Fibroblast of lung (primary cell): Measurements from ENCODE around the gene ZNF284. TPM values are rescaled to one million over a fixed set of nuclear protein-coding genes. Genes with fewer than 3 reads are reported as not detected.

ENCODE experiments used
- DNase-seq, 2 donors: peaks; one replicate each; pipeline versions ENCODE4 v3.0.0 to v3.0.0-alpha.2; 2010; ENCODE audit warnings: low read depth in 2 of 2
- H2AFZ ChIP-seq: 2 replicates; pipeline ENCODE4 v1.5.1; 2012; ENCODE audit warnings: low read length, control low read depth, inconsistent platforms
- H3K27ac ChIP-seq: 2 replicates; pipeline ENCODE4 v1.5.1; 2011; ENCODE audit warnings: low read length, control low read depth; ENCODE audit not compliant: insufficient read depth
- H3K27me3 ChIP-seq: 2 replicates; pipeline ENCODE4 v1.5.1; 2011; ENCODE audit warnings: mild to moderate bottlenecking, low read length; ENCODE audit not compliant: control insufficient read depth, insufficient read depth
- H3K36me3 ChIP-seq: 2 replicates; pipeline ENCODE4 v1.5.1; 2011; ENCODE audit warnings: low read length; ENCODE audit not compliant: control insufficient read depth, insufficient read depth
- H3K4me1 ChIP-seq: 2 replicates; pipeline ENCODE4 v1.5.1; 2011; ENCODE audit warnings: low read length; ENCODE audit not compliant: control insufficient read depth, insufficient read depth; ENCODE audit errors: extremely low read depth
- H3K4me2 ChIP-seq: 2 replicates; pipeline ENCODE4 v1.5.1; 2011; ENCODE audit warnings: low read length, control low read depth; ENCODE audit not compliant: insufficient read depth; ENCODE audit errors: extremely low read depth
- H3K4me3 ChIP-seq, 4 experiments: fragments of 200-600 bp in 1 of 4; sonication (generic) in 1 of 4; replicated peaks in 1 of 4; 2 replicates each; pipeline ENCODE4 v1.5.1; 2011 to 2016; ENCODE audit warnings: low read length in 4 of 4, low read depth in 3 of 4, mild to moderate bottlenecking in 3 of 4, control low read depth in 2 of 4, inconsistent platforms in 1 of 4, mixed read lengths in 1 of 4; ENCODE audit not compliant: insufficient read depth in 1 of 4; ENCODE audit errors: control extremely low read depth in 1 of 4
- H3K79me2 ChIP-seq: 2 replicates; pipeline ENCODE4 v1.5.1; 2012; ENCODE audit warnings: mild to moderate bottlenecking, low read length, inconsistent platforms; ENCODE audit not compliant: control insufficient read depth, insufficient read depth
- H3K9ac ChIP-seq: 2 replicates; pipeline ENCODE4 v1.5.1; 2011; ENCODE audit warnings: mild to moderate bottlenecking, low read length, control low read depth; ENCODE audit not compliant: insufficient read depth
- H3K9me3 ChIP-seq: 2 replicates; pipeline ENCODE4 v1.5.1; 2012; ENCODE audit warnings: low read depth, low read length; ENCODE audit not compliant: control insufficient read depth, insufficient read depth
- H4K20me1 ChIP-seq: 2 replicates; pipeline ENCODE4 v1.5.1; 2011; ENCODE audit warnings: low read length; ENCODE audit not compliant: control insufficient read depth, insufficient read depth; ENCODE audit errors: extremely low read depth
- CTCF ChIP-seq, 2 donors: IDR thresholded peaks in 1 of 2; conservative IDR thresholded peaks in 1 of 2; 1 replicate in 1 of 2; 2 replicates in 1 of 2; pipeline ENCODE4 v1.5.1; 2011 to 2012; ENCODE audit warnings: low read length in 2 of 2, control low read depth in 1 of 2, inconsistent platforms in 1 of 2, low read depth in 1 of 2, mild to moderate bottlenecking in 1 of 2
- polyA plus RNA-seq, 2 donors: library from polyadenylated mRNA; depleted of rRNA in 1 of 2; stranded (reverse) in 1 of 2; unstranded in 1 of 2; fragments of >200 nt; gene quantifications; 2 replicates each; pipeline ENCODE4 v1.2.1, GENCODE V29; 2011 to 2012; ENCODE audit warnings: missing spikeins in 1 of 2
- total RNA-seq: library from RNA; depleted of rRNA; stranded (reverse); fragments of >200 nt; gene quantifications from 2 replicates; pipeline ENCODE4 v1.2.1, GENCODE V29; 2014

The ZNF284 gene
- total and polyA plus RNA-seq, 2 donors (not counting 1 experiment from before 2014, with no cell fraction given) = 2.7 to 4.0 TPM

DNA sequence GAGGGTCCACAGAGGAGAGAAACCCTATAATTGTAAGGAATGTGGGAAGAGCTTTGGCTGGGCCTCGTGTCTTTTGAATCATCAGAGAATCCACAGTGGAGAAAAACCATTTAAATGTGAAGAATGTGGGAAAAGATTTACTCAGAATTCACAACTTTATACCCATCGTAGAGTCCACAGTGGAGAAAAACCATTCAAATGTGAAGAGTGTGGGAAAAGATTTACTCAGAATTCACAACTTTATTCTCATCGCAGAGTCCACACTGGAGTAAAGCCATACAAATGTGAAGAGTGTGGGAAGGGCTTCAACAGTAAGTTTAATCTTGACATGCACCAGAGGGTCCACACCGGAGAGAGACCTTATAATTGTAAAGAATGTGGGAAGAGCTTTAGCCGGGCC is 60.0 kb downstream of the ZNF284 start:
- Histone ChIP-seq H3K27ac (no peak overlapping the region), H3K4me3 (no peak overlapping the region), H2AFZ (no peak overlapping the region), H3K9ac (no peak overlapping the region), H3K36me3 (peaks cover 4% of the 10 kb centered on the region), H3K4me2 (no peak overlapping the region), H4K20me1 (no peaks in the 10 kb centered on the region), H3K4me1 (no peaks in the 10 kb centered on the region), H3K9me3 (no peaks in the 10 kb centered on the region), H3K27me3 (no peaks in the 10 kb centered on the region), H3K79me2 (no peaks in the 10 kb centered on the region)
- TF ChIP-seq CTCF (conservative IDR thresholded peaks at IDR 0.05 in 1 of 2, IDR thresholded peaks at IDR 0.05 in 1 of 2; ENCODE audit: low read depth in 1 of 2, low read length in 2 of 2) = no peak
- no peak for DNase-seq

Other genes starting within 250 kb of the ZNF284 start
- gene ZNF283, start 244.8 kb upstream of the ZNF284 start, total RNA-seq = 12.8 and 15.2 TPM in 2 replicates
- 3.5 and 5.8 TPM in 2 replicates for gene ZNF283, start 244.8 kb upstream of the ZNF284 start, polyA plus RNA-seq
- 5.3 and 5.9 TPM in 2 replicates for gene ZNF404, start 188.2 kb upstream of the ZNF284 start, total RNA-seq
- gene ZNF404, start 188.2 kb upstream of the ZNF284 start, polyA plus RNA-seq = 2.0 and 3.8 TPM in 2 replicates
- gene ZNF45, start 136.9 kb upstream of the ZNF284 start, total RNA-seq = 18.5 and 22.1 TPM in 2 replicates
- gene ZNF45, start 136.9 kb upstream of the ZNF284 start, polyA plus RNA-seq = 11.6 and 13.2 TPM in 2 replicates
- 8.5 and 15.2 TPM in 2 replicates for gene ZNF221, start 120.9 kb upstream of the ZNF284 start, total RNA-seq
- 2.3 and 2.4 TPM in 2 replicates for gene ZNF221, start 120.9 kb upstream of the ZNF284 start, polyA plus RNA-seq
- 9.0 and 12.2 TPM in 2 replicates for gene ZNF155, start 88.0 kb upstream of the ZNF284 start, total RNA-seq
- gene ZNF155, start 88.0 kb upstream of the ZNF284 start, polyA plus RNA-seq = 5.6 and 7.4 TPM in 2 replicates
- gene ZNF230, start 69.2 kb upstream of the ZNF284 start, total RNA-seq = 4.0 and 4.6 TPM in 2 replicates
- gene ZNF230, start 69.2 kb upstream of the ZNF284 start, polyA plus RNA-seq = 2.0 and 3.5 TPM in 2 replicates
- 12.1 and 13.0 TPM in 2 replicates for gene ZNF222, start 46.8 kb upstream of the ZNF284 start, total RNA-seq
- gene ZNF222, start 46.8 kb upstream of the ZNF284 start, polyA plus RNA-seq = 4.3 and 6.0 TPM in 2 replicates
- gene ZNF223, start 20.1 kb upstream of the ZNF284 start, total RNA-seq = 4.6 and 5.3 TPM in 2 replicates
- gene ZNF223, start 20.1 kb upstream of the ZNF284 start, polyA plus RNA-seq = 4.3 TPM in 2 replicates
- 31.1 and 37.0 TPM in 2 replicates for gene ZNF224, start 22.2 kb downstream of the ZNF284 start, total RNA-seq
- 8.8 and 12.4 TPM in 2 replicates for gene ZNF224, start 22.2 kb downstream of the ZNF284 start, polyA plus RNA-seq
- 8.2 and 10.2 TPM in 2 replicates for gene ZNF225, start 41.2 kb downstream of the ZNF284 start, total RNA-seq
- gene ZNF225, start 41.2 kb downstream of the ZNF284 start, polyA plus RNA-seq = 2.2 and 3.1 TPM in 2 replicates
- gene ZNF234, start 69.4 kb downstream of the ZNF284 start, total RNA-seq = 13.9 and 15.9 TPM in 2 replicates
- 3.4 and 5.7 TPM in 2 replicates for gene ZNF234, start 69.4 kb downstream of the ZNF284 start, polyA plus RNA-seq
- 17.5 and 30.7 TPM in 2 replicates for gene ZNF226, start 92.9 kb downstream of the ZNF284 start, total RNA-seq
- gene ZNF226, start 92.9 kb downstream of the ZNF284 start, polyA plus RNA-seq = 18.8 and 21.4 TPM in 2 replicates
- gene ZNF227, start 140.4 kb downstream of the ZNF284 start, total RNA-seq = 27.7 and 32.0 TPM in 2 replicates
- gene ZNF227, start 140.4 kb downstream of the ZNF284 start, polyA plus RNA-seq = 8.3 and 9.9 TPM in 2 replicates
- gene ZNF233, start 187.7 kb downstream of the ZNF284 start, total RNA-seq = 3.6 and 5.9 TPM in 2 replicates
- gene ZNF233, start 187.7 kb downstream of the ZNF284 start, polyA plus RNA-seq = 0.96 and 1.3 TPM in 2 replicates
- 2.8 and 5.8 TPM in 2 replicates for gene ZNF235, start 232.9 kb downstream of the ZNF284 start, total RNA-seq
- gene ZNF235, start 232.9 kb downstream of the ZNF284 start, polyA plus RNA-seq = 1.7 and 2.9 TPM in 2 replicates